ENCODE measurements around the gene LIAS. TPM values are rescaled to one million over a fixed set of nuclear protein-coding genes. Genes with fewer than 3 reads are reported as not detected.
A peak's percentile ranks its signal among the peaks of the same experiment; 100 is the strongest.
"Not testable (repeated sequence)": the region's sequence is repeated elsewhere in the genome, so short reads cannot be mapped to it uniquely, and the experiment has no call there.

LIAS gene
- total RNA-seq = 10 to 100 TPM; 30.9 to 31.7 TPM

- Mint-ChIP-seq H3K4me3 (peak within 1 kb of the TSS; percentile 91), H3K4me1 (ENCODE audit: low read depth) (peaks cover 48% of the 10 kb centered on the region), H3K27ac (peak within 1 kb of the TSS; percentile 98), H3K9me3 (no peaks in the 10 kb centered on the region), H3K27me3 (ENCODE audit: low read depth) (no peaks in the 10 kb centered on the region), H3K36me3 (ENCODE audit: low read depth) (peaks cover 64% of the 10 kb centered on the region)
- intact Hi-C loops (cut with micrococcal nuclease) = loop anchor here (1.0 to 10.0 kb wide), 13 partner anchors 11 to 849 kb away; partner anchors contain the start of genes PDS5A, RFC1, TMEM156 and UBE2K
- CTCF ChIA-PET = interaction anchor here (0.6 to 4.2 kb wide), 3 partner anchors 11 to 65 kb away, joined by 3 to 27 read pairs (median 11); no protein-coding TSS in a partner anchor
- peak; percentile 95 for DNase-seq
These were observed at the start of gene LIAS, which contains the start of gene RPL9 for GRCh38 chr4:39458505-39459300. Gene LIAS (plus strand): TSS chr4:39459056. CDS start chr4:39459118, 62 bp downstream. Gene RPL9 (minus strand): TSS chr4:39458922. CDS start chr4:39458439, 483 bp downstream.

GRCh38 chr4:39410415-39410814 lies 48.4 kb upstream of the LIAS start:
- no peaks in the 10 kb centered on the region for H3K9me3 Mint-ChIP-seq
- intact Hi-C loops (cut with micrococcal nuclease) = loop anchor here (1.0 to 10.0 kb wide), 3 partner anchors 106 to 508 kb away; partner anchors contain the start of gene WDR19
- H3K36me3 Mint-ChIP-seq (ENCODE audit: low read depth) = no peaks in the 10 kb centered on the region
- CTCF ChIA-PET = interaction anchor here (1.1 to 1.3 kb wide), 2 partner anchors 507 to 508 kb away, joined by 3 read pairs; no protein-coding TSS in a partner anchor
- no peaks in the 10 kb centered on the region for H3K27me3 Mint-ChIP-seq (ENCODE audit: low read depth)
- no peak for DNase-seq
- no peaks in the 10 kb centered on the region for H3K4me1 Mint-ChIP-seq (ENCODE audit: low read depth)
- H3K27ac Mint-ChIP-seq = no peak overlapping the region
- no peak overlapping the region for H3K4me3 Mint-ChIP-seq

GRCh38 chr4:39411561-39411960 lies 47.3 kb upstream of the LIAS start:
- not testable (repeated sequence) for H3K9me3 Mint-ChIP-seq; H3K27ac Mint-ChIP-seq; DNase-seq; H3K4me3 Mint-ChIP-seq; H3K36me3 Mint-ChIP-seq (ENCODE audit: low read depth); H3K27me3 Mint-ChIP-seq (ENCODE audit: low read depth); H3K4me1 Mint-ChIP-seq (ENCODE audit: low read depth)
- CTCF ChIA-PET = interaction anchor here (0.7 to 1.3 kb wide), 2 partner anchors 77 to 510 kb away, joined by 3 to 4 read pairs; no protein-coding TSS in a partner anchor
- intact Hi-C loops (cut with micrococcal nuclease) = loop anchor here (5.0 to 10.0 kb wide), 2 partner anchors 107 to 509 kb away; no protein-coding TSS in a partner anchor

- Mint-ChIP-seq H3K4me1 (ENCODE audit: low read depth) (no peaks in the 10 kb centered on the region), H3K4me3 (no peak overlapping the region)
- CTCF ChIA-PET = no interaction called here
These were observed 43.1 kb upstream of the LIAS start for GRCh38 chr4:39415678-39416283.

GRCh38 chr4:39422247-39422646 lies 36.6 kb upstream of the LIAS start:
- no peaks in the 10 kb centered on the region for H3K9me3 Mint-ChIP-seq
- H3K27ac Mint-ChIP-seq = no peak overlapping the region
- no peaks in the 10 kb centered on the region for H3K4me1 Mint-ChIP-seq (ENCODE audit: low read depth)
- no peak overlapping the region for H3K4me3 Mint-ChIP-seq
- H3K36me3 Mint-ChIP-seq (ENCODE audit: low read depth) = no peaks in the 10 kb centered on the region
- intact Hi-C loops (cut with micrococcal nuclease) = no loop called here
- CTCF ChIA-PET = no interaction called here
- no peaks in the 10 kb centered on the region for H3K27me3 Mint-ChIP-seq (ENCODE audit: low read depth)
- no peak for DNase-seq

More at GRCh38 chr4:39415678-39416283, 43.1 kb upstream of the LIAS start:
- DNase-seq = no peak
- Mint-ChIP-seq H3K36me3 (ENCODE audit: low read depth) (no peaks in the 10 kb centered on the region), H3K9me3 (no peaks in the 10 kb centered on the region), H3K27me3 (ENCODE audit: low read depth) (no peaks in the 10 kb centered on the region), H3K27ac (no peak overlapping the region)
- intact Hi-C loops (cut with micrococcal nuclease) = loop anchor here (10.0 kb wide), 1 partner anchor 111 kb away; no protein-coding TSS in a partner anchor

GRCh38 chr4:39425297-39425696 lies 33.6 kb upstream of the LIAS start:
- H3K4me3 Mint-ChIP-seq; H3K9me3 Mint-ChIP-seq; H3K4me1 Mint-ChIP-seq (ENCODE audit: low read depth); H3K27ac Mint-ChIP-seq; DNase-seq; H3K27me3 Mint-ChIP-seq (ENCODE audit: low read depth); H3K36me3 Mint-ChIP-seq (ENCODE audit: low read depth); intact Hi-C loops (cut with micrococcal nuclease); CTCF ChIA-PET: not testable (repeated sequence)

- CTCF ChIA-PET = interaction anchor here (0.6 to 1.2 kb wide), 3 partner anchors 10 to 1188 kb away, joined by 3 to 4 read pairs (median 4); no protein-coding TSS in a partner anchor
- Mint-ChIP-seq H3K36me3 (ENCODE audit: low read depth) (no peaks in the 10 kb centered on the region), H3K4me1 (ENCODE audit: low read depth) (no peaks in the 10 kb centered on the region), H3K4me3 (no peak overlapping the region), H3K27ac (no peak overlapping the region), H3K27me3 (ENCODE audit: low read depth) (no peaks in the 10 kb centered on the region), H3K9me3 (no peaks in the 10 kb centered on the region)
- no peak for DNase-seq
- intact Hi-C loops (cut with micrococcal nuclease) = no loop called here
These were observed 32.1 kb upstream of the LIAS start for GRCh38 chr4:39426728-39427127.

- intact Hi-C loops (cut with micrococcal nuclease) = no loop called here
- H3K4me1 Mint-ChIP-seq (ENCODE audit: low read depth) = no peaks in the 10 kb centered on the region
- H3K36me3 Mint-ChIP-seq (ENCODE audit: low read depth) = no peaks in the 10 kb centered on the region
- no peak for DNase-seq
- no peaks in the 10 kb centered on the region for H3K27me3 Mint-ChIP-seq (ENCODE audit: low read depth)
- H3K4me3 Mint-ChIP-seq = no peak overlapping the region
- H3K27ac Mint-ChIP-seq = no peak overlapping the region
- H3K9me3 Mint-ChIP-seq = no peaks in the 10 kb centered on the region
- CTCF ChIA-PET = interaction anchor here (0.6 to 1.2 kb wide), 4 partner anchors 10 to 209 kb away, joined by 3 to 4 read pairs (median 4); no protein-coding TSS in a partner anchor
These were observed 31.2 kb upstream of the LIAS start for GRCh38 chr4:39427520-39428114.

GRCh38 chr4:39429476-39430334 lies 29.2 kb upstream of the LIAS start:
- no peak overlapping the region for H3K4me3 Mint-ChIP-seq
- H3K27ac Mint-ChIP-seq = no peak overlapping the region
- H3K27me3 Mint-ChIP-seq (ENCODE audit: low read depth) = no peaks in the 10 kb centered on the region
- H3K4me1 Mint-ChIP-seq (ENCODE audit: low read depth) = no peaks in the 10 kb centered on the region
- no peaks in the 10 kb centered on the region for H3K36me3 Mint-ChIP-seq (ENCODE audit: low read depth)
- intact Hi-C loops (cut with micrococcal nuclease) = no loop called here
- CTCF ChIA-PET = no interaction called here
- DNase-seq = no peak
- H3K9me3 Mint-ChIP-seq = no peaks in the 10 kb centered on the region

- H3K36me3 Mint-ChIP-seq (ENCODE audit: low read depth) = no peaks in the 10 kb centered on the region
- intact Hi-C loops (cut with micrococcal nuclease) = no loop called here
- DNase-seq = no peak
- no peaks in the 10 kb centered on the region for H3K4me1 Mint-ChIP-seq (ENCODE audit: low read depth)
- H3K27me3 Mint-ChIP-seq (ENCODE audit: low read depth) = no peaks in the 10 kb centered on the region
- no peak overlapping the region for H3K27ac Mint-ChIP-seq
- CTCF ChIA-PET = interaction anchor here (1.5 kb wide), 1 partner anchor 35 kb away, joined by 4 read pairs; no protein-coding TSS in a partner anchor
- H3K4me3 Mint-ChIP-seq = no peak overlapping the region
- no peaks in the 10 kb centered on the region for H3K9me3 Mint-ChIP-seq
These were observed 24.9 kb upstream of the LIAS start for GRCh38 chr4:39433878-39434492.

All from activated naive CD4-positive, alpha-beta T cell treated with anti-CD3 and anti-CD28 coated beads for 36 hours (primary cell).